HG03135 (cell line): Measurements from ENCODE around the gene RPL37A.

Experiments
- ATAC-seq: cut with Tn5 transposase; IDR thresholded peaks from one replicate; pipeline ENCODE4 v1.9.1; 2021; ENCODE audit warnings: mild to moderate bottlenecking, moderate library complexity; ENCODE audit not compliant: unreplicated experiment

Gene RPL37A

GRCh38 chr2:216546241-216546640 is 47.6 kb downstream of the RPL37A start:
- no peak for ATAC-seq

- no peak for ATAC-seq
These were observed 48.2 kb downstream of the RPL37A start for GRCh38 chr2:216546641-216547403.

- no peak for ATAC-seq
These were observed 50.3 kb downstream of the RPL37A start for GRCh38 chr2:216548901-216549331.

- no peak for ATAC-seq
These were observed 51.5 kb downstream of the RPL37A start for GRCh38 chr2:216549926-216550690.

- ATAC-seq: no peak
These were observed 52.8 kb downstream of the RPL37A start for GRCh38 chr2:216551234-216552068.

- ATAC-seq: no peak
These were observed 54.4 kb downstream of the RPL37A start for GRCh38 chr2:216553093-216553478.
